HUES6 (cell line): ENCODE data around the gene OTOF.

ENCODE experiments used
- H3K27ac ChIP-seq: 2 replicates; pipeline ENCODE4 v1.7.0; 2013; ENCODE audit warnings: low read depth, mild to moderate bottlenecking, low read length, inconsistent platforms
- H3K27me3 ChIP-seq: 2 replicates; pipeline ENCODE4 v1.6.1; 2013; ENCODE audit warnings: low read length; ENCODE audit not compliant: control insufficient read depth, insufficient read depth
- H3K36me3 ChIP-seq: 2 replicates; pipeline ENCODE4 v1.6.1; 2013; ENCODE audit warnings: low read length; ENCODE audit not compliant: control insufficient read depth, insufficient read depth
- H3K4me1 ChIP-seq: 2 replicates; pipeline ENCODE4 v1.6.1; 2013; ENCODE audit warnings: low read length; ENCODE audit not compliant: control insufficient read depth, insufficient read depth
- H3K4me3 ChIP-seq: 2 replicates; pipeline ENCODE4 v1.5.1; 2013; ENCODE audit warnings: low read depth, low read length
- H3K9ac ChIP-seq: one replicate; pipeline ENCODE4 v1.6.1; 2013; ENCODE audit warnings: mild to moderate bottlenecking, low read length
- H3K9me3 ChIP-seq: 2 replicates; pipeline ENCODE4 v1.6.1; 2013; ENCODE audit warnings: low read depth, low read length; ENCODE audit not compliant: control insufficient read depth, insufficient read depth

OTOF gene

GRCh38 chr2:26487192-26487591 lies 9.3 kb upstream of the OTOF start:
- H3K36me3 ChIP-seq, result no peaks in the 10 kb centered on the region
- H3K9me3 ChIP-seq, result no peaks in the 10 kb centered on the region
- H3K27me3 ChIP-seq, result no peaks in the 10 kb centered on the region
- H3K27ac ChIP-seq, result no peak overlapping the region
- H3K4me1 ChIP-seq, result no peaks in the 10 kb centered on the region
- no peak overlapping the region for H3K9ac ChIP-seq
- H3K4me3 ChIP-seq, result no peak overlapping the region

GRCh38 chr2:26486789-26487188 lies 8.9 kb upstream of the OTOF start:
- H3K4me1 ChIP-seq, result no peaks in the 10 kb centered on the region
- H3K9ac ChIP-seq, result no peak overlapping the region
- no peaks in the 10 kb centered on the region for H3K9me3 ChIP-seq
- H3K27me3 ChIP-seq, result no peaks in the 10 kb centered on the region
- no peak overlapping the region for H3K27ac ChIP-seq
- H3K36me3 ChIP-seq, result no peaks in the 10 kb centered on the region
- no peak overlapping the region for H3K4me3 ChIP-seq

- Histone ChIP-seq H3K4me3 (no peak overlapping the region), H3K9me3 (no peaks in the 10 kb centered on the region), H3K27me3 (no peaks in the 10 kb centered on the region), H3K9ac (no peak overlapping the region), H3K36me3 (no peaks in the 10 kb centered on the region), H3K4me1 (no peaks in the 10 kb centered on the region), H3K27ac (no peak overlapping the region)
These were observed 7.9 kb upstream of the OTOF start for GRCh38 chr2:26485725-26486418.

GRCh38 chr2:26485099-26485498 lies 7.2 kb upstream of the OTOF start:
- H3K9me3 ChIP-seq, result no peaks in the 10 kb centered on the region
- H3K36me3 ChIP-seq, result no peaks in the 10 kb centered on the region
- H3K27ac ChIP-seq, result no peak overlapping the region
- no peak overlapping the region for H3K4me3 ChIP-seq
- no peak overlapping the region for H3K9ac ChIP-seq
- no peaks in the 10 kb centered on the region for H3K27me3 ChIP-seq
- H3K4me1 ChIP-seq, result peaks cover 4% of the 10 kb centered on the region; the same call in 1 of the 2 replicates

- Histone ChIP-seq H3K27me3 (no peaks in the 10 kb centered on the region), H3K27ac (no peak overlapping the region), H3K4me1 (peaks cover 4% of the 10 kb centered on the region; the same call in 1 of the 2 replicates), H3K9ac (no peak overlapping the region), H3K9me3 (no peaks in the 10 kb centered on the region), H3K36me3 (no peaks in the 10 kb centered on the region), H3K4me3 (no peak overlapping the region)
These were observed 6.7 kb upstream of the OTOF start for GRCh38 chr2:26484579-26484978.

- Histone ChIP-seq H3K4me1 (peaks cover 4% of the 10 kb centered on the region; the same call in 1 of the 2 replicates), H3K9me3 (no peaks in the 10 kb centered on the region), H3K27ac (no peak overlapping the region), H3K36me3 (no peaks in the 10 kb centered on the region), H3K4me3 (no peak overlapping the region), H3K9ac (no peak overlapping the region), H3K27me3 (no peaks in the 10 kb centered on the region)
These were observed 6.1 kb upstream of the OTOF start for GRCh38 chr2:26483957-26484565.

GRCh38 chr2:26483516-26483915 lies 5.6 kb upstream of the OTOF start:
- Histone ChIP-seq H3K4me1 (peaks cover 4% of the 10 kb centered on the region; the same call in 1 of the 2 replicates), H3K27me3 (no peaks in the 10 kb centered on the region), H3K36me3 (no peaks in the 10 kb centered on the region), H3K4me3 (no peak overlapping the region), H3K27ac (no peak overlapping the region), H3K9ac (no peak overlapping the region), H3K9me3 (no peaks in the 10 kb centered on the region)

- H3K4me1 ChIP-seq, result peaks cover 4% of the 10 kb centered on the region; the same call in 1 of the 2 replicates
- H3K4me3 ChIP-seq, result no peak overlapping the region
- H3K27me3 ChIP-seq, result no peaks in the 10 kb centered on the region
- no peaks in the 10 kb centered on the region for H3K9me3 ChIP-seq
- H3K27ac ChIP-seq, result no peak overlapping the region
- no peak overlapping the region for H3K9ac ChIP-seq
- no peaks in the 10 kb centered on the region for H3K36me3 ChIP-seq
These were observed 5.1 kb upstream of the OTOF start for GRCh38 chr2:26483027-26483326.

- Histone ChIP-seq H3K36me3 (no peaks in the 10 kb centered on the region), H3K27ac (no peak overlapping the region), H3K9ac (no peak overlapping the region), H3K4me1 (peaks cover 8% of the 10 kb centered on the region; the same call in 1 of the 2 replicates), H3K9me3 (no peaks in the 10 kb centered on the region), H3K27me3 (no peaks in the 10 kb centered on the region), H3K4me3 (no peak overlapping the region)
These were observed 4.5 kb upstream of the OTOF start for GRCh38 chr2:26482211-26483026.

- Histone ChIP-seq H3K9ac (no peak overlapping the region), H3K4me1 (peaks cover 8% of the 10 kb centered on the region; the same call in 1 of the 2 replicates), H3K36me3 (no peaks in the 10 kb centered on the region), H3K9me3 (no peaks in the 10 kb centered on the region), H3K27ac (no peak overlapping the region), H3K27me3 (no peaks in the 10 kb centered on the region), H3K4me3 (no peak overlapping the region)
These were observed 3.8 kb upstream of the OTOF start for GRCh38 chr2:26481706-26482105.
